Suprapubic skin (tissue), 4 donors: ENCODE data around the gene NPAS2. TPM values are rescaled to one million over a fixed set of nuclear protein-coding genes. Genes with fewer than 3 reads are reported as not detected.

Source experiments
- DNase-seq, 2 donors: peaks; one replicate each; pipeline ENCODE4 v3.0.0-alpha.2; 2019; ENCODE audit warnings: low spot score in 2 of 2
- H3K27ac ChIP-seq: fragments of 200-600 bp; sonication (generic); one replicate; pipeline ENCODE4 v1.5.1; 2019
- H3K27me3 ChIP-seq: fragments of 200-600 bp; sonication (generic); one replicate; pipeline ENCODE4 v1.5.1; 2019
- H3K36me3 ChIP-seq: fragments of 200-600 bp; sonication (generic); one replicate; pipeline ENCODE4 v1.5.1; 2019
- H3K4me1 ChIP-seq: fragments of 200-600 bp; sonication (generic); one replicate; pipeline ENCODE4 v1.5.1; 2019
- H3K4me3 ChIP-seq: fragments of 200-600 bp; sonication (generic); one replicate; pipeline ENCODE4 v1.5.1; 2019; ENCODE audit warnings: mild to moderate bottlenecking
- H3K9me3 ChIP-seq: fragments of 200-600 bp; sonication (generic); one replicate; pipeline ENCODE4 v1.5.1; 2019
- CTCF ChIP-seq, 2 donors: fragments of 200-600 bp in 1 of 2; fragments of 450-650 bp in 1 of 2; sonication (generic) in 1 of 2; IDR thresholded peaks; one replicate each; pipeline ENCODE4 v1.5.1; 2016 to 2019; ENCODE audit warnings: antibody characterized with exemption in 2 of 2, mild to moderate bottlenecking in 1 of 2, moderate library complexity in 1 of 2
- EP300 ChIP-seq: sonication (generic); formaldehyde crosslinking; IDR thresholded peaks from one replicate; pipeline ENCODE4 v1.6.1; 2017; ENCODE audit warnings: antibody characterized with exemption
- POLR2A ChIP-seq, 2 donors: fragments of 450-650 bp; IDR thresholded peaks; one replicate each; pipeline ENCODE4 v1.6.1; 2017; ENCODE audit warnings: antibody characterized with exemption in 2 of 2, mild to moderate bottlenecking in 2 of 2, moderate library complexity in 2 of 2
- POLR2AphosphoS5 ChIP-seq, 3 donors: sonication (generic); formaldehyde crosslinking; IDR thresholded peaks; one replicate each; pipeline ENCODE4 v1.6.1; 2017; ENCODE audit warnings: antibody characterized with exemption in 3 of 3
- WGBS: methylation state at CpG from one replicate; pipeline ENCODE4 v1.1.5; 2018; 5-methylcytosine and 5-hydroxymethylcytosine counted together
- total RNA-seq, 4 donors: library from RNA; depleted of rRNA; stranded (reverse); fragments of >200 nt; gene quantifications; one replicate each; pipeline ENCODE4 v1.1.0, GENCODE V29; 2016

The NPAS2 gene
- total RNA-seq, 4 donors from 2014 or later, result 46.5 to 90.1 (median 62.9) TPM

DNA sequence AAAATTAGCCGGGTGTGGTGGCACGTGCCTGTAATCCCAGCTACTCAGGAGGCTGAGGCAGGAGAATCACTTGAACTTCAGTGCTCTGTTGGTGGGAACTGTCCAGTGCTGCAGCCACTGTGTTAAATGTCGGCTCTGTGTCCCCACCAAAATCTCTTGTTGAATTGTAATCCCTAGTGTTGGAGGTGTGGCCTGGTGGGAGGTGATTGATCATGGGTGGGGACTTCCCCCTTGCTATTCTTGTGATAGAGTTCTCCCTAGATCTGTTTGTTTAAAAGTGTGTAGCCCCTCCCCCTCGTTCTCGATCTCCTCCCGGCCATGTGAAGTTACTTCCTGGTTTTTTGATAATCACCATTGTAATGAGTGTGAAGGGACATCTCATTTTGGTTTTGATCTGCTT is 172.3 kb downstream of the NPAS2 start:
- H3K4me3 ChIP-seq, result no peak overlapping the region
- H3K27me3 ChIP-seq, result no peaks in the 10 kb centered on the region
- no peak overlapping the region for H3K27ac ChIP-seq
- no peaks in the 10 kb centered on the region for H3K9me3 ChIP-seq
- peaks cover 54% of the 10 kb centered on the region for H3K36me3 ChIP-seq
- H3K4me1 ChIP-seq, result no peaks in the 10 kb centered on the region
- WGBS, result 91% methylated on average over 4 of the region's 6 CpGs
- no peak for DNase-seq
- TF ChIP-seq CTCF (IDR thresholded peaks at IDR 0.05), result no peak
- TF ChIP-seq POLR2AphosphoS5 (IDR thresholded peaks at IDR 0.05), result no peak
- no peak for TF ChIP-seq EP300
- TF ChIP-seq POLR2A (IDR thresholded peaks at IDR 0.05), result no peak

GRCh38 chr2:100993294-100993693 is 173.4 kb downstream of the NPAS2 start:
- 90% methylated on average over 17 of the region's 17 CpGs for WGBS
- H3K4me1 ChIP-seq, result no peaks in the 10 kb centered on the region
- TF ChIP-seq POLR2AphosphoS5 (IDR thresholded peaks at IDR 0.05), result no peak
- TF ChIP-seq POLR2A (IDR thresholded peaks at IDR 0.05), result no peak
- no peak for TF ChIP-seq CTCF (IDR thresholded peaks at IDR 0.05)
- TF ChIP-seq EP300, result no peak
- no peak for DNase-seq
- no peak overlapping the region for H3K4me3 ChIP-seq
- H3K36me3 ChIP-seq, result peaks cover 46% of the 10 kb centered on the region
- no peaks in the 10 kb centered on the region for H3K27me3 ChIP-seq
- no peaks in the 10 kb centered on the region for H3K9me3 ChIP-seq
- H3K27ac ChIP-seq, result no peak overlapping the region

GRCh38 chr2:100995309-100996075 is 175.6 kb downstream of the NPAS2 start:
- H3K36me3 ChIP-seq, result peaks cover 34% of the 10 kb centered on the region
- H3K27me3 ChIP-seq, result no peaks in the 10 kb centered on the region
- WGBS, result 89% methylated on average over 28 of the region's 28 CpGs
- DNase-seq, result no peak
- TF ChIP-seq POLR2AphosphoS5 (IDR thresholded peaks at IDR 0.05) (no peak), EP300 (no peak), CTCF (IDR thresholded peaks at IDR 0.05) (no peak), POLR2A (IDR thresholded peaks at IDR 0.05) (no peak)
- H3K27ac ChIP-seq, result no peak overlapping the region
- H3K9me3 ChIP-seq, result no peaks in the 10 kb centered on the region
- H3K4me3 ChIP-seq, result no peak overlapping the region
- H3K4me1 ChIP-seq, result no peaks in the 10 kb centered on the region

DNA sequence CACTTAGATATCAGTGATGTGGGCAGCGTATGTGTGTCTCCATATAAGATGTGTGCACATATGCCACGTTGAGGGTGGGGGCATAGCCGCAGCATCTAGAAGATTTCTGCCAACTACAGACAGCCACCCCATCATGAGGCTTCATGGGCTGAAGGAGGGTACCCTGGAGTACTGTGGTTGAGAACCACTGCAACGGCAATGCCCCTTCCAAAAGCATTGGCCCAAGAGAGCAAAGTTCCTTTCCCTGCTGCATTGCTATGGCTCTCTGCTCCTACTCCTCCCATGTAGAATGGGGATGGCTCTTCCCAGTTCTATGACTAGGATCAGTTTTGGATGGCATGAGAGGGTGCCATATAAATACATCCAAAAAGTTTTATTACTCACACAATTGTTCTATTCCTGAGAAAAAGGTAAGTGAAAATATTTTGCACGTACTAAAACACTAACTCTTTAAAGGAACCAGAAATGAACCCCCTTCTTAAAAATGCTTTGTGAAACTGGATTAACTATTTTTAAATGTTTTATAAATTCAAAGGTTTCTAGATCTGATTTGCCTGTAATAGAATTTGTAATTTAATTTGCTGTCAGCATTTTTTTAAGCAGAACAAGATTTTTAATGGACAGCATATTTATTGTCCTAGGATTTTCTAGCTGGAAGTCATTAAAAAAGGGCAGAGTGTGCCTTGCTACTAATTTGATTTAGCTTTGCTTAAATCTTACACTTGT is 177.7 kb downstream of the NPAS2 start:
- no peak for DNase-seq
- H3K27me3 ChIP-seq, result no peaks in the 10 kb centered on the region
- peaks cover 5% of the 10 kb centered on the region for H3K4me1 ChIP-seq
- H3K27ac ChIP-seq, result no peak overlapping the region
- peaks cover 28% of the 10 kb centered on the region for H3K36me3 ChIP-seq
- no peaks in the 10 kb centered on the region for H3K9me3 ChIP-seq
- no peak overlapping the region for H3K4me3 ChIP-seq
- 97% methylated on average over 4 of the region's 5 CpGs for WGBS
- TF ChIP-seq CTCF (IDR thresholded peaks at IDR 0.05) (no peak), EP300 (no peak), POLR2A (IDR thresholded peaks at IDR 0.05) (no peak), POLR2AphosphoS5 (IDR thresholded peaks at IDR 0.05) (no peak)

DNA sequence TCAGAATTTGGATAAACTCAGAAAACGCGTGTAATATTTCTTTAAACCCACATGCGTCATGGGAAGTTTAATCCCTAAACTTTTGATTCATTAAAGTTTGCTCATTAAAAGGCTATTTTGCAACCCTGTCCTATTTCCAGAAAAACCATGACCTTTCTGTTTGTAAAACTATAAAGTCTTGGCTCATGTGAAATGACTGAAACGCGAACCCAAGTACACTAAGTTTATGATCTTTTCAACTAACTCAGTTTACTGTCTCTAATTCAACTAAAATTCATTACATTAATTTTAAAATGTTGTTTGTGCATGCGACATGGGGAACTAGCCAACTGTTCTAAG is 178.3 kb downstream of the NPAS2 start:
- Histone ChIP-seq H3K27ac (no peak overlapping the region), H3K9me3 (no peaks in the 10 kb centered on the region)
- TF ChIP-seq CTCF (IDR thresholded peaks at IDR 0.05), result no peak
- no peak for TF ChIP-seq EP300
- no peak for TF ChIP-seq POLR2A (IDR thresholded peaks at IDR 0.05)
- no peak for TF ChIP-seq POLR2AphosphoS5 (IDR thresholded peaks at IDR 0.05)

More for the DNA sequence above, 178.3 kb downstream of the NPAS2 start:
- H3K4me1 ChIP-seq, result peaks cover 8% of the 10 kb centered on the region
- WGBS, result 78% methylated on average over 6 of the region's 6 CpGs
- H3K27me3 ChIP-seq, result no peaks in the 10 kb centered on the region
- DNase-seq, result no peak
- peaks cover 26% of the 10 kb centered on the region for H3K36me3 ChIP-seq
- no peak overlapping the region for H3K4me3 ChIP-seq
